Activated naive CD4-positive, alpha-beta T cell treated with Interleukin-2 at 50 U/mL for 16 hours (primary cell): ENCODE results near the gene LRRC36.

Experiments
- DNase-seq: peaks from one replicate; pipeline ENCODE4 v3.0.0-alpha.2; 2020

Gene LRRC36

DNA sequence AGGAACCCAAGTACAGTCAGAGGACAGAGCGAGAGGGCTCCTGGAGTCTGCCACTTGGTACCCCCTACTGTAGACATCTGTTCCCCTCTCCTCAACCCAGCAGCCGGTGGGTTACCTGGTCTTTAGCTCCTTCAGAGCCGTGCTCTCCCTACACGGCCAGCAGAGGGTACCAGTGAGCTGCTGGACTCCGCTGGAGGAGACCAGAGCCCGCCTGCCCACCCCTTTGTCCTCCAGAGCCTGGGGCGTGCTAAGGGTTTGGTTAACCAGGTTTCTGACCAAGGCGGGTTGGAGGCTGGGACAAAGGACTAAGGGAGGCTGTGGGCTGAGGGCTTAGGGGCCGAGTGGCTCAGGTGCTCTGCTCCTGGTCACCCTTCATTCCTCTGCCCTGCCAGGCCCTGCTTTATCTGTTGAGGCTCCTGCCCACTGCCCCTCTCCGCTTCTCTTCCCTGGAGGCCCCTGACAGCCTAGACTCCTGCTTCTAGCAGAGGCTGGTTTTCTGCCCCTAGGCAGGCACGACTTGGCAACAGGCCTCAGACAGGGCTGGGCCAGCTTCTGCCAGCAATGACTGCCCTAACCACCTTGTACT, 101.6 kb downstream of the LRRC36 start:
- peak; percentile 61 for DNase-seq

DNA sequence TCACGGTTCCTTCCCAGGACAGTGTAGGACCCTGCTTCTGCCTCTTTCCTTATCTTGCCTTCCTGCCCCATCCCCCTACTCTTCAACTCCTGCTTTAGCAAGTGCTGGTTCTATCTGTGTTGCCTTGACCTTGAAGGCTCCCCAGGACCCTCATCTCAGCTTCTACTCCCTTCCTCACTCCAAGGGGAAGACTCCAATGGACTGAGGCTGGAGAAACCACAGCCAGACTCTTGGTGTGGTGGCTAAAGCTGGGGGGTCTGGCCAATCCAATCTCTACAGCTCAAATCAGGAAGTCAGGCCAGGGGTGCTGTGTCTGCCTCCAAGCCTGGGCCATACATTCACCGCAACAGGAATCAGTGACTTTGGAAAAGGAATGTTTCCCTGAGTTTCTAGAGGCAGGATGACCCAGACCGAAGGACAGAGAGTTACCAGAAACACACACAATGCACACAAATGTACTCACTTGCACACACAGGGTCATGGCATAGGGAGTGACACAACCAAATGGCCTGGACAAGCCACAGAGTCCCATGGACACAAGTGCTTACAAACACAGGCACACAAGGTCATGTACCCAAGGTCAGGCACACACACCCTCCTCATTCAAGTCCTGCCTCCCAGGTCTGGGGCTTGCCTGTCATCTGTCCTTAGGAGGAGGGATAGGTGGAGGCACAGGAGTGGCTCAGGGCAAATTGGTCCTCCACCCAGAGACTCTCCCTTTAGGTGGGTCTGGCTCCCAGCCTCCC, 102.6 kb downstream of the LRRC36 start:
- DNase-seq, result no peak

DNA sequence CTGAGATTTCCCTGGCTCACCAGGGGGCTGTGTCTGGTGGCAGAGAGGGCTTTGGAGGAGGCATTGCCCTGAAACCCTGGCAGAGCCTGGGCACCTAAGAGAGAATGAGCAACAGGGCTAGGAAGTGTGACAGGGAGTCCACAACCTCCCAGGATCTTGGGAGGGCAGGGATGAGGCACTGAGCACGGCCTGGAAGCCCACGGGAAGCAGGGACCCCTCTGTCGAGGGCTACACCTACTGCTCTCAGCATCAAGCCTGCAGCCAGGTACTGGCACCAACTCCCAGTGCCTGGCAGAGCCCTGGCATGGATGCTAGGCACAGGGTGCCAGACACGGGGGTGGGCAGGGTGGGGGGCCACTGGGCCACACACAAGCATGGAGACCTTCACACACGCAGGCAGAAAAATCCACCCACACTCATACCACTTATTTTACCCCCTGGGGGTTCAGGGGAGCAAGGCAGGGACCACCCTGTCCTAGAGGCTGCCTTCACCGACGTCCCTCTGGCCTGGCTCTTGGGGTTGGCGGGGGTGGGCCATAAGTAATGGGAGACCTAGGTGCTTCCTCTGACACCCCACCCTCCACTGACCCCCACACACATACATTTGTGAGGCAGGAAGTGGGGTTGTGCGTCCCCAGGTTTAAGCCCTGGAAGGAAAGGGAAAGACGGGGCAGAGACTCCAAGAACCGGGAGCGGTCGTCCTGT, 103.3 kb downstream of the LRRC36 start:
- no peak for DNase-seq

DNA sequence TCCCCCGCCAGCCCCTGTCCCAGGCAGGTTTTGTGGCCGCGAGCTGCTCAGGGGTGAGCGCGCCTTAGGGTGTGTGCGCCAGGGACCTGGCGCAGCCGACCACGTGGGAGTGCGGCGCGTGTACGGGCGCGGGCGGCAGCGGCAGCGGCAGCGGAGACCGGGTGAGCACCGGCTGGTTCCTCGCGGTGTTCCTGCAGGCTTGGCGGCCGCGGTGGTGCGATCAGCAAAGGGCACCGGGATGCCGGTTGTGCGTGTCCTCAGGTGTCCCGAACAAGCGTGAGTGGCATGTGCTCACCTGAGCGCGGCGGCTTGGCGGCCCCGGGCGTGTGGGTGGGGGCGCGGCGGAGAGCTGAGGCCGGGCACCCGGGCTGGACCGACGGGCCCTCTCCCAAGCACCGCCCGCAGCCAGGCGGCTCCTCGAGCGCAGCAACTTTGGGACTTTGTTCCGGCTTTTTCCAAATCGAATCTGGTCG, 103.9 kb downstream of the LRRC36 start:
- peak; percentile 41 for DNase-seq

DNA sequence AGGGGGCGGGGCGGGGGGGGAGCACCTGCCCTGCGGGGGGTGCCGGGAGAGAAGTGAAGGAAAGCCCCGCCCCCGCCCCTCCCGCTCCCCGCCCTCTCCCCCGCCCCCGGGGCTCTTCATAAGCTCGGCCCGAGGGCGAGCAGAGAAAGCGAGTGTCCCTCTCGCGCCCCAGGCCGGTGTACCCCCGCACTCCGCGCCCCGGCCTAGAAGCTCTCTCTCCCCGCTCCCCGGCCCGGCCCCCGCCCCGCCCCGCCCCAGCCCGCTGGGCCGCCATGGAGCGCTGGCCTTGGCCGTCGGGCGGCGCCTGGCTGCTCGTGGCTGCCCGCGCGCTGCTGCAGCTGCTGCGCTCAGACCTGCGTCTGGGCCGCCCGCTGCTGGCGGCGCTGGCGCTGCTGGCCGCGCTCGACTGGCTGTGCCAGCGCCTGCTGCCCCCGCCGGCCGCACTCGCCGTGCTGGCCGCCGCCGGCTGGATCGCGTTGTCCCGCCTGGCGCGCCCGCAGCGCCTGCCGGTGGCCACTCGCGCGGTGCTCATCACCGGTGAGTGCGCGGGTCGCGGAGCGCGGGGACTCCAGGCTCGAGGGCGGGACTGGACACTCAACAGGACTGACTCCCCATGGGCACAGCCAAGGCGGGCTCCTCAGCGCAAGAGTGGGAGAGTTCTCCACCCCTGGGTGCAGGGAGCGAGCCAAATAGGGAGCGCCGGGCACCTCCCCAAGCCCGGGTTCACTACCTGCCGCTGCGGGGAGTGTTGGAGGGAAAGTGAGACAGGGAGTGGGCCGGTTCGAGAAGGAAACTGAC, 104.6 kb downstream of the LRRC36 start, which contains the start of gene HSD11B2:
Gene HSD11B2, plus strand, starts transcription at position 145 of the 798 bp plus-strand sequence. Its CDS starts 128 bp downstream, at position 273.
- peak; percentile 31 for DNase-seq

DNA sequence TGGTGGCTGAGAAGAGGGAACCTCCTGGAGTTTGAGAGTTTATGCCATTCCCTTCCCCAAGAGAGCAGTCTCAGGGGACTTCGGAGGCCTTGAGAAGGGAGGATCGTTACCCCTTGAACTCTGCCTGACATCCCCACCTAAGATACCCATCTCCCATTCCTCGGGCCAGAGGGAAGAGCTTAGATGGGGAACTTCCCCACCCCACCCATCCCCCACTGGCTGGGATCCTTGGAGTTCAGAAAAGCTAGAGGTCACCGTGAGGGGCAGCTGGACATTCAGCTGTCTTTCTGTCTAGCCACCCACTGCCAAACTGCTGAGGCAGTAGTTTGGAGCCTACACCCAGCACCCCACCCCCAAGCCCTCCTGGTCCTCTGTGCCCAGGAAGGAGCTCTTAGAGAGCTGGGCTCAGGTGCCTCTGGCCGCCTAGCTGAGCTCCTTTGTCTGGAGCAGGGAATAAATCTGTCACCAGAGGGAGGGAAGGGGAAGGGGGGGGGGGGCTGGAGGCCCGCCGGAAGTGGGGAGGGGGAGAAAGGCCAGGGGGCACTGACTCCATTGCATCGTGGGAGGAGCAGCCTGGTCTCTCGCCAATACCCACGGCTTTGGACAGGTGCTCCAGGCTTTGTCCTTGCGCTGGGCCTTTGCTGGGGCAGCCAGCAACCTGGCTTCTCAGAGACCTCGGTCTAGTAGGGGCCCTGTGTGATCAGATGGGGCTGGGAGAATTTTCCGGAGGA, 105.3 kb downstream of the LRRC36 start:
- no peak for DNase-seq

DNA sequence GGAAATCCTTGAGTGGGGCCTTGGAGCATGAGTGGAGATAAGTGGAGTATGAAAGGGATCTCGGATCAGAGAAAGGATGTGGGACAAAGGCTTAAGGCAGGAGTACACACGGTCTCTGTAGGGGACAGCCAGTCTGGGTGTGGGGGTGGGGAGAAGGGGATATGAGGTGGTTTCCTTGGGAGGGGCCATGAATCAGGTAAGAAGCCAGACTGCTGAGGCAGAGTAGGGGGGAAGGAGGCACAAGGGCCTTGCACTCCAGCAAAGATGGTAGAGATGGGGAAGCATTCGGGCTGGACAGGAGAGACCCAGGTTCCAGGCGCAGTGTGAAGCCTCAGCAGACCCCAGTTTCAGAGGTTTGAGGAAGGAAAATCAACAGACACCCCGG, 105.9 kb downstream of the LRRC36 start:
- no peak for DNase-seq

DNA sequence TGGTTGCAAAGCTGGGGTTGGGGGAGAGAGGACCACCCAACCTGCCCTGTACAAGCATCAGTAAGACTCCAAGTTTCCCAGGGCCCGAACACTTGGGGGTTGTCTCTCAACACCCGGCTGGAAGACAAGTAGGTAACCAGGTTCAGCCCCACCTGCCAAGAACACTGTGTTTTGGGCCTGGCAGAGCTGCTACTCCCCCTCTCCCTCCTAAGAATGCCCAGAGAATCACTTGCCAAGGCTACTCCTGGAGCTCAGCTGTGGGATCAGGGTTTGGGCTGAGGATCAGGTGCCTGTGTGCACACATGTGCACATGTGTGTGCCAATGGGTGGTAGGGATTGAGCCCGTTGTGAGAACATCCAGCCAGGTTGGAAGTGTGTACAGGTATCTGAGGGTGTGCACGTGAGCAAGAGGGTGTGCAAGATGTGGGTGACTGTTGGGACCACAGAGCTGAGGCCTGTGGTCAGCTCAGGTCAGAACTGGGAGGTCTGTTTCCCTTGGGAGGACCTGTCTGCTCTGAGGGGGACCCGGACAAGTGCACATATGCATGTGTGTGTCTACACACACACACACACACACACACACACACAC, 106.6 kb downstream of the LRRC36 start:
- no peak for DNase-seq
